Lower lobe of right lung (tissue), 2 donors: Measurements from ENCODE around the gene DPP4. TPM values are rescaled to one million over a fixed set of nuclear protein-coding genes. Genes with fewer than 3 reads are reported as not detected.

ENCODE experiments used
- ATAC-seq, 2 donors: fragments of 200-7000 bp; cut with Tn5 transposase; one replicate each; pipeline ENCODE4 v1.9.1; 2020 to 2022; ENCODE audit warnings: mild to moderate bottlenecking in 2 of 2, moderate library complexity in 2 of 2
- DNase-seq: peaks from one replicate; pipeline ENCODE4 v3.0.0-alpha.2; 2020
- H3K27ac ChIP-seq: fragments of 200-600 bp; one replicate; pipeline ENCODE4 v1.8.0; 2022
- H3K27me3 ChIP-seq: fragments of 200-600 bp; one replicate; pipeline ENCODE4 v1.8.0; 2022; ENCODE audit warnings: low read depth
- H3K36me3 ChIP-seq: fragments of 200-600 bp; one replicate; pipeline ENCODE4 v1.8.0; 2022; ENCODE audit warnings: mild to moderate bottlenecking
- H3K4me1 ChIP-seq: fragments of 200-600 bp; one replicate; pipeline ENCODE4 v1.8.0; 2022
- H3K4me3 ChIP-seq: fragments of 200-600 bp; one replicate; pipeline ENCODE4 v1.8.0; 2022; ENCODE audit warnings: mild to moderate bottlenecking
- H3K9me3 ChIP-seq: fragments of 200-600 bp; one replicate; pipeline ENCODE4 v1.8.0; 2022
- CTCF ChIP-seq: fragments of 200-600 bp; IDR thresholded peaks from one replicate; pipeline ENCODE4 v1.8.0; 2022; ENCODE audit warnings: antibody characterized with exemption, mild to moderate bottlenecking
- intact Hi-C: fragments of 100-400 bp; cut with DNase I; formaldehyde crosslinking; loops from one replicate; pipeline ENCODE4 v1.11.0; 2022
- total RNA-seq: library from RNA; stranded (reverse); fragmentation: NEBNext Ultra II Directional; extraction: Animal tissue kit (Norgen Biotek cat#: 25700); gene quantifications from one replicate; pipeline ENCODE4 v1.2.1, GENCODE V29; 2021
- donor health status: DM: no; HTN: yes; CAD: no; lungs with severe emphysema.

The DPP4 gene
- total RNA-seq, 1 donor from 2014 or later = 24.5 TPM

- no peak for TF ChIP-seq CTCF
- Histone ChIP-seq H3K4me1 (no peaks in the 10 kb centered on the region), H3K36me3 (no peaks in the 10 kb centered on the region), H3K27ac (no peak overlapping the region), H3K4me3 (no peak overlapping the region), H3K27me3 (no peaks in the 10 kb centered on the region), H3K9me3 (no peaks in the 10 kb centered on the region)
- DNase-seq = no peak
- intact Hi-C loops = no loop called here
- ATAC-seq = peak; percentile 54 to 67
Measured at GRCh38 chr2:161975813-161976160, 98.2 kb downstream of the DPP4 start.

GRCh38 chr2:161975062-161975812, 98.8 kb downstream of the DPP4 start:
- TF ChIP-seq CTCF = no peak
- intact Hi-C loops = no loop called here
- ATAC-seq (peak; percentile 69 to 71), DNase-seq (no peak)
- Histone ChIP-seq H3K4me3 (no peak overlapping the region), H3K27ac (no peak overlapping the region), H3K4me1 (no peaks in the 10 kb centered on the region), H3K36me3 (no peaks in the 10 kb centered on the region), H3K9me3 (no peaks in the 10 kb centered on the region), H3K27me3 (no peaks in the 10 kb centered on the region)

GRCh38 chr2:161974461-161974860, 99.6 kb downstream of the DPP4 start:
- no peaks in the 10 kb centered on the region for H3K27me3 ChIP-seq
- no peak overlapping the region for H3K4me3 ChIP-seq
- H3K9me3 ChIP-seq = no peaks in the 10 kb centered on the region
- H3K36me3 ChIP-seq = no peaks in the 10 kb centered on the region
- no peak for TF ChIP-seq CTCF
- no peak overlapping the region for H3K27ac ChIP-seq
- no peaks in the 10 kb centered on the region for H3K4me1 ChIP-seq
- DNase-seq = no peak
- no peak for ATAC-seq
- intact Hi-C loops = no loop called here

GRCh38 chr2:161972866-161973265, 101.1 kb downstream of the DPP4 start:
- Histone ChIP-seq H3K9me3 (no peaks in the 10 kb centered on the region), H3K4me3 (no peak overlapping the region), H3K4me1 (no peaks in the 10 kb centered on the region), H3K27me3 (no peaks in the 10 kb centered on the region), H3K27ac (no peak overlapping the region), H3K36me3 (no peaks in the 10 kb centered on the region)
- intact Hi-C loops = no loop called here
- DNase-seq = no peak
- no peak for TF ChIP-seq CTCF
- no peak for ATAC-seq

GRCh38 chr2:161972232-161972631, 101.8 kb downstream of the DPP4 start:
- Histone ChIP-seq H3K9me3 (no peaks in the 10 kb centered on the region), H3K36me3 (no peaks in the 10 kb centered on the region), H3K4me3 (no peak overlapping the region), H3K27ac (no peak overlapping the region), H3K4me1 (no peaks in the 10 kb centered on the region), H3K27me3 (no peaks in the 10 kb centered on the region)
- no peak for TF ChIP-seq CTCF
- ATAC-seq (no peak), DNase-seq (no peak)
- intact Hi-C loops = no loop called here
